ENCODE measurements around the gene PAM. TPM values are rescaled to one million over a fixed set of nuclear protein-coding genes. Genes with fewer than 3 reads are reported as not detected.

Gene PAM
- total and polyA plus RNA-seq, 11 donors = 569 to 1,548 (median 1,087) TPM

DNA sequence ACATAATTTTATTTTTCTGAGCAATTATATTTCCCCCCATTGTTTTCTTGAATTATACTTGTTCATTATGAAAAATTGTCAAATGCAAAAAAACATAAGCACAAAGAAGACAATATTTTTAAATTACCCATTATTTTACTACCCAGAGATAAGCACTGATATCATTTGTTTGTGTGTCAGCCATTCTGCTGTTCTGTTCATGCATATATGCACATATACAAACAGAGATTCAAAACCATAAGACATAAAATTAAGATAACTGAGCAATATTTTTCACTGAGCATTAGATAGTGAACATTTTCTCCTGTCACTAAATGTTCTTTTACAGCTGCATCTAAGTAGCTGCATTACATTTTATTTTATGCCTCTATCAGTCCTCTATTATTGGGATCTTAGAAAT lies 35.6 kb downstream of the PAM start:
- no peak overlapping the region for H3K27ac ChIP-seq
- intact Hi-C loops (cut with DNase I) = loop anchor here in 1 of 10 donors (10.0 kb wide), 1 partner anchor 74 kb away; no protein-coding TSS in a partner anchor
- TF ChIP-seq POLR2A (IDR thresholded peaks at IDR 0.05) = no peak
- TF ChIP-seq, protein P1, sequence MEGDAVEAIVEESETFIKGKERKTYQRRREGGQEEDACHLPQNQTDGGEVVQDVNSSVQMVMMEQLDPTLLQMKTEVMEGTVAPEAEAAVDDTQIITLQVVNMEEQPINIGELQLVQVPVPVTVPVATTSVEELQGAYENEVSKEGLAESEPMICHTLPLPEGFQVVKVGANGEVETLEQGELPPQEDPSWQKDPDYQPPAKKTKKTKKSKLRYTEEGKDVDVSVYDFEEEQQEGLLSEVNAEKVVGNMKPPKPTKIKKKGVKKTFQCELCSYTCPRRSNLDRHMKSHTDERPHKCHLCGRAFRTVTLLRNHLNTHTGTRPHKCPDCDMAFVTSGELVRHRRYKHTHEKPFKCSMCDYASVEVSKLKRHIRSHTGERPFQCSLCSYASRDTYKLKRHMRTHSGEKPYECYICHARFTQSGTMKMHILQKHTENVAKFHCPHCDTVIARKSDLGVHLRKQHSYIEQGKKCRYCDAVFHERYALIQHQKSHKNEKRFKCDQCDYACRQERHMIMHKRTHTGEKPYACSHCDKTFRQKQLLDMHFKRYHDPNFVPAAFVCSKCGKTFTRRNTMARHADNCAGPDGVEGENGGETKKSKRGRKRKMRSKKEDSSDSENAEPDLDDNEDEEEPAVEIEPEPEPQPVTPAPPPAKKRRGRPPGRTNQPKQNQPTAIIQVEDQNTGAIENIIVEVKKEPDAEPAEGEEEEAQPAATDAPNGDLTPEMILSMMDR (IDR thresholded peaks at IDR 0.05) = no peak
- no peaks in the 10 kb centered on the region for H3K9me3 ChIP-seq
- no peaks in the 10 kb centered on the region for H3K36me3 ChIP-seq
- DNase-seq (no peak), ATAC-seq (no peak)
- no peaks in the 10 kb centered on the region for H3K27me3 ChIP-seq
- H3K4me1 ChIP-seq = peaks cover 0 to 43% (median 14%) of the 10 kb centered on the region in 12 donors
- no peak overlapping the region for H3K4me3 ChIP-seq

- ATAC-seq (no peak), DNase-seq (no peak)
- Histone ChIP-seq H3K27me3 (no peaks in the 10 kb centered on the region), H3K27ac (no peak overlapping the region), H3K4me1 (peaks cover 0 to 56% (median 29%) of the 10 kb centered on the region in 12 donors), H3K9me3 (no peaks in the 10 kb centered on the region), H3K36me3 (no peaks in the 10 kb centered on the region), H3K4me3 (no peak overlapping the region)
- 73 to 88% (median 75%) methylated on average over 1 of the region's 1 CpG for WGBS, 4 donors
- intact Hi-C loops (cut with DNase I) = loop anchor here in 1 of 10 donors (10.0 kb wide), 1 partner anchor 72 kb away; no protein-coding TSS in a partner anchor
- TF ChIP-seq, protein P1 (IDR thresholded peaks at IDR 0.05) = peak in 7 of 12 donors; percentile 19 to 47 (median 30)
- TF ChIP-seq POLR2A (IDR thresholded peaks at IDR 0.05) = no peak
Measured at GRCh38 chr5:102792705-102793104, 37.6 kb downstream of the PAM start.

- no peaks in the 10 kb centered on the region for H3K27me3 ChIP-seq
- intact Hi-C loops (cut with DNase I) = loop anchor here in 1 of 10 donors (10.0 kb wide), 1 partner anchor 71 kb away; no protein-coding TSS in a partner anchor
- WGBS, 4 donors = 60 to 79% (median 70%) methylated on average over 1 of the region's 1 CpG
- no peak for DNase-seq
- H3K36me3 ChIP-seq = no peaks in the 10 kb centered on the region
- H3K4me3 ChIP-seq = no peak overlapping the region
- no peak overlapping the region for H3K27ac ChIP-seq
- ATAC-seq = no peak
- no peaks in the 10 kb centered on the region for H3K9me3 ChIP-seq
- TF ChIP-seq, protein P1 (IDR thresholded peaks at IDR 0.05) = no peak
- H3K4me1 ChIP-seq = peaks cover 4 to 70% (median 38%) of the 10 kb centered on the region in 12 donors
Measured at GRCh38 chr5:102794047-102794446, 38.9 kb downstream of the PAM start.

- intact Hi-C loops (cut with DNase I) = loop anchor here in 6 of 10 donors (5.0 to 10.0 kb wide), 3 partner anchors 67 to 72 kb away; no protein-coding TSS in a partner anchor
- ATAC-seq = peak in 1 of 4 donors; percentile 23
- H3K4me1 ChIP-seq = peaks cover 8 to 77% (median 44%) of the 10 kb centered on the region in 12 donors
Measured at GRCh38 chr5:102794677-102795331, 39.7 kb downstream of the PAM start.

More at GRCh38 chr5:102794677-102795331, 39.7 kb downstream of the PAM start:
- TF ChIP-seq, protein P1 (IDR thresholded peaks at IDR 0.05) = no peak
- TF ChIP-seq POLR2A (IDR thresholded peaks at IDR 0.05) = no peak
- Histone ChIP-seq H3K9me3 (no peaks in the 10 kb centered on the region), H3K4me3 (peak overlapping the region in 7 of 12 donors; percentile 18 to 29 (median 21)), H3K27ac (peak overlapping the region in 10 of 12 donors; percentile 20 to 69 (median 60)), H3K36me3 (no peaks in the 10 kb centered on the region), H3K27me3 (no peaks in the 10 kb centered on the region)
- 80 to 89% (median 86%) methylated on average over 3 of the region's 3 CpGs for WGBS, 4 donors
- DNase-seq = no peak

All from heart left ventricle (tissue), 16 donors.